K562 (cell line): ENCODE measurements around the gene DCHS2. TPM values are rescaled to one million over a fixed set of nuclear protein-coding genes. Genes with fewer than 3 reads are reported as not detected.

ENCODE experiments used
- FOXJ3 ChIP-seq: sonication (generic); formaldehyde crosslinking; IDR thresholded peaks from 2 replicates; pipeline ENCODE4 v1.4.0; 2020; ENCODE audit warnings: mild to moderate bottlenecking, missing genetic modification reagents
- IFI16 ChIP-seq: fragments of 250-450 bp; sonication (Bioruptor Pico); IDR thresholded peaks from 2 replicates; pipeline ENCODE4 v2.1.2; 2022; ENCODE audit warnings: mild to moderate bottlenecking, inconsistent platforms
- ILF3 ChIP-seq: fragments of 450-650 bp; IDR thresholded peaks from 2 replicates; pipeline ENCODE4 v1.6.1; 2018; ENCODE audit warnings: antibody characterized with exemption, mild to moderate bottlenecking, moderate library complexity, borderline replicate concordance
- MTA3 ChIP-seq: fragments of 450-650 bp; formaldehyde crosslinking; IDR thresholded peaks from 2 replicates; pipeline ENCODE4 v1.6.1; 2017; ENCODE audit warnings: mild to moderate bottlenecking, borderline replicate concordance
- PHF8 ChIP-seq: fragments of 200-600 bp; sonication (generic); IDR thresholded peaks from 2 replicates; pipeline ENCODE4 v1.6.1; 2012; ENCODE audit warnings: mixed run types, mild to moderate bottlenecking, inconsistent platforms, low read length, moderate library complexity, borderline replicate concordance
- POLR2AphosphoS5 ChIP-seq: IDR thresholded peaks from 2 replicates; pipeline ENCODE4 v1.6.1; 2011; ENCODE audit warnings: mild to moderate bottlenecking, low read depth, low read length, moderate library complexity; ENCODE audit not compliant: control insufficient read depth, insufficient read depth
- RHOXF2B ChIP-seq: fragments of 250-450 bp; sonication (Bioruptor Pico); conservative IDR thresholded peaks from 2 replicates; pipeline ENCODE4 v1.5.1; 2021
- ZNF408 ChIP-seq: fragments of 250-450 bp; sonication (Bioruptor Pico); IDR thresholded peaks from 2 replicates; pipeline ENCODE4 v1.4.0; 2020; ENCODE audit warnings: low read depth, mild to moderate bottlenecking, moderate library complexity
- ZSCAN29 ChIP-seq: fragments of 450-650 bp; IDR thresholded peaks from 2 replicates; pipeline ENCODE4 v1.6.1; 2017
- polyA plus RNA-seq, 8 experiments: library from polyadenylated mRNA; depleted of rRNA in 4 of 8; stranded (reverse) in 5 of 8; unstranded in 3 of 8; fragments of >200 nt; fragmentation: Nextera tagmentation in 2 of 8; fragmentation: Illumina TruSeq in 1 of 8; extraction: Ambion mirVana in 2 of 8; extraction: Trizol in 1 of 8; gene quantifications; 2 replicates each; pipeline versions ENCODE4 v1.2.1 to v1.2.3, GENCODE V29; 2011 to 2014; ENCODE audit warnings: inconsistent platforms in 1 of 8, missing spikeins in 1 of 8
- total RNA-seq, 7 experiments: library from RNA; depleted of rRNA in 6 of 7; stranded (reverse); fragments of >200 nt in 6 of 7; fragmentation: Illumina TruSeq in 2 of 7; extraction: Trizol in 2 of 7; gene quantifications; 2 replicates each; pipeline versions ENCODE4 v1.2.1 to v1.2.3, GENCODE V29; 2011 to 2021; ENCODE audit warnings: low replicate concordance in 1 of 7
- TF ChIP-seq, protein P1 (sequence below): fragments of 200-400 bp; formaldehyde crosslinking; IDR thresholded peaks from 2 replicates; pipeline ENCODE4 v1.6.1; 2017; ENCODE audit warnings: mild to moderate bottlenecking, low read depth, low read length, moderate library complexity
- TF ChIP-seq, protein P2 (sequence below): sonication (generic); formaldehyde crosslinking; IDR thresholded peaks from 2 replicates; pipeline ENCODE4 v1.8.1; 2022; ENCODE audit warnings: missing genetic modification reagents
- TF ChIP-seq, protein P3 (sequence below): fragments of 250-450 bp; sonication (Bioruptor Pico); IDR thresholded peaks from 2 replicates; pipeline ENCODE4 v1.8.0; 2021; ENCODE audit warnings: mild to moderate bottlenecking, moderate library complexity

DCHS2 gene
- total and polyA plus RNA-seq, 9 of the 15 experiments (the other 6 are each of a cell fraction or from before 2014, with no cell fraction given), result 0.49 to 7.1 (median 5.3) TPM

DNA sequence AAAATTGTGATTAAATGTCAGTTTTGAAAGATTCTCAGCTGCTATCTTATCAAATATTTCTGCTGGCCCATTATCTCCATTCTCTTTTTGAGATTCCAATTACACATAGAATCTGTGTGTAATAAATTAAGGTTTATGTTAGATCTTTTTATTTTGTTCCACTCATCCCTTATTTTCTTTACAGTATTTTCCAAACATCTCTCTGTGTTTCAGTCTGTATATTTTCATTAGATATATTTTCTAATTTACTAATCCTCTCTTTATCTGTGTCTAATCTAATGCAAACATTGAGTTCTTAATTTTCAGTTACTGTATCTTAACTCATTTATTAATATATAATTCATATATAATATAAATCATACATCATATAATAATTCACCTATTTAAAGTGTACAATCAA is 268.7 kb downstream of the DCHS2 start (continued):
- TF ChIP-seq, protein P1, sequence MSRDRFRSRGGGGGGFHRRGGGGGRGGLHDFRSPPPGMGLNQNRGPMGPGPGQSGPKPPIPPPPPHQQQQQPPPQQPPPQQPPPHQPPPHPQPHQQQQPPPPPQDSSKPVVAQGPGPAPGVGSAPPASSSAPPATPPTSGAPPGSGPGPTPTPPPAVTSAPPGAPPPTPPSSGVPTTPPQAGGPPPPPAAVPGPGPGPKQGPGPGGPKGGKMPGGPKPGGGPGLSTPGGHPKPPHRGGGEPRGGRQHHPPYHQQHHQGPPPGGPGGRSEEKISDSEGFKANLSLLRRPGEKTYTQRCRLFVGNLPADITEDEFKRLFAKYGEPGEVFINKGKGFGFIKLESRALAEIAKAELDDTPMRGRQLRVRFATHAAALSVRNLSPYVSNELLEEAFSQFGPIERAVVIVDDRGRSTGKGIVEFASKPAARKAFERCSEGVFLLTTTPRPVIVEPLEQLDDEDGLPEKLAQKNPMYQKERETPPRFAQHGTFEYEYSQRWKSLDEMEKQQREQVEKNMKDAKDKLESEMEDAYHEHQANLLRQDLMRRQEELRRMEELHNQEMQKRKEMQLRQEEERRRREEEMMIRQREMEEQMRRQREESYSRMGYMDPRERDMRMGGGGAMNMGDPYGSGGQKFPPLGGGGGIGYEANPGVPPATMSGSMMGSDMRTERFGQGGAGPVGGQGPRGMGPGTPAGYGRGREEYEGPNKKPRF, result no peak
- TF ChIP-seq FOXJ3 (CRISPR knock-in tag) (no peak), MTA3 (no peak), PHF8 (no peak), POLR2AphosphoS5 (no peak), ILF3 (no peak), ZNF408 (CRISPR knock-in tag) (no peak), ZSCAN29 (no peak), RHOXF2B (no peak), IFI16 (CRISPR knock-in tag) (no peak)
- TF ChIP-seq, protein P2, sequence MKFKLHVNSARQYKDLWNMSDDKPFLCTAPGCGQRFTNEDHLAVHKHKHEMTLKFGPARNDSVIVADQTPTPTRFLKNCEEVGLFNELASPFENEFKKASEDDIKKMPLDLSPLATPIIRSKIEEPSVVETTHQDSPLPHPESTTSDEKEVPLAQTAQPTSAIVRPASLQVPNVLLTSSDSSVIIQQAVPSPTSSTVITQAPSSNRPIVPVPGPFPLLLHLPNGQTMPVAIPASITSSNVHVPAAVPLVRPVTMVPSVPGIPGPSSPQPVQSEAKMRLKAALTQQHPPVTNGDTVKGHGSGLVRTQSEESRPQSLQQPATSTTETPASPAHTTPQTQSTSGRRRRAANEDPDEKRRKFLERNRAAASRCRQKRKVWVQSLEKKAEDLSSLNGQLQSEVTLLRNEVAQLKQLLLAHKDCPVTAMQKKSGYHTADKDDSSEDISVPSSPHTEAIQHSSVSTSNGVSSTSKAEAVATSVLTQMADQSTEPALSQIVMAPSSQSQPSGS (CRISPR knock-in tag), result no peak
- TF ChIP-seq, protein P3, sequence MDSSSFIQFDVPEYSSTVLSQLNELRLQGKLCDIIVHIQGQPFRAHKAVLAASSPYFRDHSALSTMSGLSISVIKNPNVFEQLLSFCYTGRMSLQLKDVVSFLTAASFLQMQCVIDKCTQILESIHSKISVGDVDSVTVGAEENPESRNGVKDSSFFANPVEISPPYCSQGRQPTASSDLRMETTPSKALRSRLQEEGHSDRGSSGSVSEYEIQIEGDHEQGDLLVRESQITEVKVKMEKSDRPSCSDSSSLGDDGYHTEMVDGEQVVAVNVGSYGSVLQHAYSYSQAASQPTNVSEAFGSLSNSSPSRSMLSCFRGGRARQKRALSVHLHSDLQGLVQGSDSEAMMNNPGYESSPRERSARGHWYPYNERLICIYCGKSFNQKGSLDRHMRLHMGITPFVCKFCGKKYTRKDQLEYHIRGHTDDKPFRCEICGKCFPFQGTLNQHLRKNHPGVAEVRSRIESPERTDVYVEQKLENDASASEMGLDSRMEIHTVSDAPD, result no peak
